HG03045 (cell line): ENCODE results near the gene LAMA1.

Experiments used
- ATAC-seq: cut with Tn5 transposase; IDR thresholded peaks from one replicate; pipeline ENCODE4 v1.9.1; 2021; ENCODE audit warnings: mild to moderate bottlenecking, moderate library complexity; ENCODE audit not compliant: unreplicated experiment

The LAMA1 gene

DNA sequence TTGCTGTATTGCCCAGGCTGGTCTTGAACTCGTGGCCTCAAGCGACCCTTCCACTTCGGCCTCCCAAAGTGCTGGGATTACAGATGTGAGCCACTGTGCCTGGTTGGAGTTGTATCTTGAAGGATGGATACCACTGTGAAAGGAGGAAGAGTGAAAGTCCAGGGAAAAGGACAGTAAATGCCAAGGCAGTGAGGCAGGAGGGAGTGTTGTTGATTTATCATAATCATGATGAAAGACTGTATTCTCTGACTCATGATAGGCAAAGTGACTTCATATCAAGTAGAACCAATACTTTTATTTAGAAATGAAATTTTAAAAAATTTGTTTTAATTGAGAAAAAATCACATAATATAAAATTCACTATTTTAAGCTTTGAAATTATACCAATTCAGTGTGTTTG lies 225.8 kb downstream of the LAMA1 start:
- no peak for ATAC-seq
